Immature natural killer cell (primary cell): ENCODE results near the gene CENPX. TPM values are rescaled to one million over a fixed set of nuclear protein-coding genes. Genes with fewer than 3 reads are reported as not detected.

Source experiments
- DNase-seq, 3 donors: peaks; one replicate each; pipeline ENCODE4 v3.0.0; 2022; ENCODE audit warnings: mixed read lengths in 1 of 3
- H3K27ac Mint-ChIP-seq, 6 donors: one replicate each; pipeline ENCODE4 v1.8.0; 2020; ENCODE audit warnings: mixed read lengths in 6 of 6, mild to moderate bottlenecking in 5 of 6, inconsistent platforms in 4 of 6, moderate library complexity in 3 of 6
- H3K27me3 Mint-ChIP-seq, 3 donors: one replicate each; pipeline ENCODE4 v1.8.0; 2020 to 2021; ENCODE audit warnings: low read depth in 3 of 3, mild to moderate bottlenecking in 3 of 3, mixed read lengths in 3 of 3, moderate library complexity in 3 of 3, inconsistent platforms in 1 of 3
- H3K36me3 Mint-ChIP-seq, 3 donors: one replicate each; pipeline ENCODE4 v1.8.0; 2020; ENCODE audit warnings: mixed read lengths in 3 of 3, inconsistent platforms in 2 of 3, mild to moderate bottlenecking in 2 of 3
- H3K4me1 Mint-ChIP-seq, 2 donors: one replicate each; pipeline ENCODE4 v1.8.0; 2020; ENCODE audit warnings: inconsistent platforms in 2 of 2, mild to moderate bottlenecking in 2 of 2, mixed read lengths in 2 of 2, moderate library complexity in 1 of 2
- H3K4me3 Mint-ChIP-seq, 5 donors: one replicate each; pipeline ENCODE4 v1.8.0; 2020; ENCODE audit warnings: mild to moderate bottlenecking in 5 of 5, mixed read lengths in 5 of 5, inconsistent platforms in 3 of 5, moderate library complexity in 3 of 5
- H3K9me3 Mint-ChIP-seq, 6 donors: one replicate each; pipeline ENCODE4 v1.8.0; 2020; ENCODE audit warnings: mild to moderate bottlenecking in 6 of 6, mixed read lengths in 6 of 6, inconsistent platforms in 4 of 6, moderate library complexity in 3 of 6
- polyA plus RNA-seq, 3 donors: library from polyadenylated mRNA; unstranded; fragments of 300-500 nt; fragmentation: Illumina TruSeq; gene quantifications; one replicate each; pipeline ENCODE4 v1.2.3, GENCODE V29; 2021

CENPX gene
- polyA plus RNA-seq, 3 donors from 2014 or later: 70.0 to 104 (median 100) TPM

- Mint-ChIP-seq H3K9me3 (no peaks in the 10 kb centered on the region), H3K4me1 (peaks cover 7 to 25% of the 10 kb centered on the region in 2 donors)
These were observed 28.3 kb upstream of the CENPX start for GRCh38 chr17:82050761-82051641.

GRCh38 chr17:82050152-82050760 lies 27.6 kb upstream of the CENPX start:
- peaks cover 7 to 25% of the 10 kb centered on the region in 2 donors for H3K4me1 Mint-ChIP-seq
- no peak for DNase-seq
- H3K9me3 Mint-ChIP-seq: no peaks in the 10 kb centered on the region
- peaks cover 0 to 5% (median 0%) of the 10 kb centered on the region in 3 donors for H3K36me3 Mint-ChIP-seq
- no peak overlapping the region for H3K27ac Mint-ChIP-seq
- H3K27me3 Mint-ChIP-seq: peaks cover 0 to 2% (median 0%) of the 10 kb centered on the region in 3 donors
- peak overlapping the region; percentile 75 to 87 (median 80) for H3K4me3 Mint-ChIP-seq

More at GRCh38 chr17:82050761-82051641, 28.3 kb upstream of the CENPX start:
- Mint-ChIP-seq H3K27ac (peak overlapping the region in 1 of 6 donors; percentile 78), H3K36me3 (peaks cover 0 to 5% (median 0%) of the 10 kb centered on the region in 3 donors), H3K4me3 (peak overlapping the region; percentile 75 to 87 (median 80)), H3K27me3 (peaks cover 0 to 2% (median 0%) of the 10 kb centered on the region in 3 donors)
- no peak for DNase-seq

- no peak for DNase-seq
- Mint-ChIP-seq H3K4me1 (peaks cover 7 to 25% of the 10 kb centered on the region in 2 donors), H3K4me3 (peak overlapping the region in 2 of 5 donors; percentile 79 to 86), H3K9me3 (no peaks in the 10 kb centered on the region), H3K27ac (no peak overlapping the region), H3K27me3 (peaks cover 0 to 2% (median 0%) of the 10 kb centered on the region in 3 donors), H3K36me3 (peaks cover 0 to 5% (median 0%) of the 10 kb centered on the region in 3 donors)
These were observed 26.9 kb upstream of the CENPX start for GRCh38 chr17:82049521-82049971.

DNA sequence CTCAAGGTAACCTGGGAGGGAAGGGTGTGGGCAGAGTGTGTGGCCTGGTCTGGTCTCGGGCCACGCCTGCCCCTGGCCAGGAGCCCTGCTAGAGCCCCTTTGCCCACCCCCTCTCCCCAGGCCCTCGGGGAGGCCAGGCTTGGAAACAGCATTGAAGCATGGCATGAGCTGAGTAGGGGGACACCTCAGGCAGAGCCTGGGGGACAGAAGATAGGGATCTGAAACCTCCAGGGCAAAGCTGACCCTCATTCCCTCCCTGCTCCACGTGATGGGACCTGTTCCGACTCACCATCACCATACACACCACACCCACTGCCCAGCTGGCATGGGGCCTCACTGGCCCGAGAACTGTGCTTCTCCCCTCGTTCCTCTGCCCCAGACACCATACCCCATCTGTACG lies 26.4 kb upstream of the CENPX start:
- Mint-ChIP-seq H3K9me3 (no peaks in the 10 kb centered on the region), H3K36me3 (peaks cover 0 to 5% (median 0%) of the 10 kb centered on the region in 3 donors), H3K4me1 (peaks cover 7 to 25% of the 10 kb centered on the region in 2 donors), H3K4me3 (peak overlapping the region in 3 of 5 donors; percentile 23 to 36 (median 35)), H3K27me3 (peaks cover 0 to 2% (median 0%) of the 10 kb centered on the region in 3 donors), H3K27ac (no peak overlapping the region)
- no peak for DNase-seq

DNA sequence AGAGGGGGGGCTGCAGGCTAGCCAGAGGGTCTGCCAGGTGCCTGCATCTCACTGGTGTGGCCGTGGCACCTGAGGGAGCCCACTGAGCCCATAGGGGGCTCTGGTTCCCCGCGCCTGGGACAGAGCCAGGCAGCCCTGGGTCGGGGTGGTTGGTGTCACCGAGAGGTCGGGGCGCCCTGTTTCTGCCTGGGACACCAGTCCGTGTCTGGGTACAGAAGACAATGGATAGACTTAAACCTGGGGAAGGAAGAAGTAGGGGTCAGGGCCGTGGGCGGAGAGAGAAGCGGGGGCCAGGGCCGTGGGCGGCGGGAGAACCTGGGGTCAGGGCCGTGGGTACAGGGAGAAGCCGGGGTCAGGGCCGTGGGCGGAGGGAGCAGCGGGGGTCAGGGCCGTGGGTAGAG lies 25.9 kb upstream of the CENPX start:
- Mint-ChIP-seq H3K27ac (no peak overlapping the region), H3K27me3 (peaks cover 0 to 2% (median 0%) of the 10 kb centered on the region in 3 donors), H3K36me3 (peaks cover 0 to 5% (median 0%) of the 10 kb centered on the region in 3 donors), H3K9me3 (no peaks in the 10 kb centered on the region), H3K4me3 (no peak overlapping the region), H3K4me1 (peaks cover 7 to 25% of the 10 kb centered on the region in 2 donors)
- DNase-seq: no peak

DNA sequence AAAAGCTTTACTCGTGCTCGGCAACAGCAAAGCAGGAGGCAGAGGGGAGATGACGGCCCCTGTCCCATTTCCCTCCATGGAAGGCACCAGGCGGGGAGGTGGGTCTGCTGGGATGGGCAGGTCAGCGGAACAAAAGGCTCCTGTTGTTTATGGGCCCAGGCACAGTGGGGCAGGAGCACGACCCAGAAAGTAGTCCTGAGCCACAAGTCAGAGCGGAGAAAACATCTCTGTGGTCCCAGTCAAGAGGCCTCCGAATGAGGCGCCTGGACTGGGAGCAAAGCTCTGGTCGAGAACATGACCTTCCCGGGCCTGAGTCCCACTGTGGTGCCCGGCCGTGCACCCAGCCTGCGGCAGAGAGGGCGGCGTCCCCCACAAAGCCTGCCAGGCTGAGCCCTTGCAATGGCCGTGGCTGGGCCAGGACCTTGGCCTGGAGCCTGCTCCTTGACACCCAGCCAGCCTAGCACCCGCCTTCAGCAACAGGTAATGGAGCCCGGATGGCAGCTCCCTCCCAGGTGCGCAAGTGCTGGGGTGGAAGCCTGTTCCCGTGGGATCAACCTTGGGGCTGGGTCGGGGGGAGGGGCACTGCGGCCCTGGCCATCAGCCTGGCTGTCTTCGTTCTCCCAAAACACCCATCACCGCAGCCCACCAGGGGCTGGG lies 25.4 kb upstream of the CENPX start:
- Mint-ChIP-seq H3K27ac (no peak overlapping the region), H3K27me3 (peaks cover 0 to 2% (median 0%) of the 10 kb centered on the region in 3 donors), H3K9me3 (no peaks in the 10 kb centered on the region), H3K36me3 (peaks cover 0 to 5% (median 0%) of the 10 kb centered on the region in 3 donors), H3K4me1 (peaks cover 7 to 19% of the 10 kb centered on the region in 2 donors), H3K4me3 (peak overlapping the region in 1 of 5 donors; percentile 40)
- DNase-seq: no peak

DNA sequence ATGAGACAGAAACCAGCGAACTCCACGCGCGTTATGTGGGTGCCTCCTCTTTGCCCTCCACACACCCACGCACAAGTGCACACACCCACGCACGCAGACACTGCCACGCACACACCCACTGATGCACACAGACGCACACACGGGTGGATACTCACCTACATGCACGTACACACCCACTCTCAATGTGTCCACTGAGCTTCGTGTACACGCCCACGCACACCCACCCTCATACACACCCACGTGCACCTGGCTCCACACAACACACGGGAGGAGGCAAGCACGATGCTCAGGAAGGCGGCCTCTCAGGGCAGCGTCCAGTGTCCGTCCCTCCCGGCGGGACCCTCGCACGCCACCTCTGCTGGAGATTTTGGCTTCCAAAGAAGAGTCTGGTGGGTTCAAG lies 24.7 kb upstream of the CENPX start:
- Mint-ChIP-seq H3K27ac (no peak overlapping the region), H3K27me3 (no peaks in the 10 kb centered on the region), H3K4me1 (peaks cover 7 to 14% of the 10 kb centered on the region in 2 donors), H3K9me3 (no peaks in the 10 kb centered on the region), H3K36me3 (peaks cover 0 to 5% (median 0%) of the 10 kb centered on the region in 3 donors), H3K4me3 (peak overlapping the region in 1 of 5 donors; percentile 40)
- no peak for DNase-seq

DNA sequence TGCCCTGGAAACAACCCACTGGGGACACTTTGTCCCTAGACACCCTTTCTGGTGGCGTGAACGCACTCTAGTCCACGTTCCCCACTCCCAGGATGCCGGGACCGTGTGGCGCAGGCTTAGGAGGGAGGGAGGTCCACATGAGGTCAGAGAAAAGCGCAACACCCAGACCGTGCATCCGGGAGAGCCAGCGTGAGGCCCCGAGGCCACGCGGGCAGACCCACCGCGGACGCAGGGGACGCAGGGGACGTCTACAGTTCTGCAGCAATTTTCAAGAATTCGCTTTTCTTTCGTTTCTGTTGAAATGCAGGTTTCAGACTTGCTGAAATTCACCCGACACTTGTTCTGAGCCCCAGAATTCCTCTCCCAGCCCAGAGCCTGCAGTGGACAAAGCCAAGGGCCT lies 24.2 kb upstream of the CENPX start:
- peak overlapping the region in 1 of 5 donors; percentile 33 for H3K4me3 Mint-ChIP-seq
- H3K4me1 Mint-ChIP-seq: peaks cover 7 to 14% of the 10 kb centered on the region in 2 donors
- no peaks in the 10 kb centered on the region for H3K9me3 Mint-ChIP-seq
- no peak for DNase-seq
- no peaks in the 10 kb centered on the region for H3K27me3 Mint-ChIP-seq
- peaks cover 0 to 5% (median 0%) of the 10 kb centered on the region in 3 donors for H3K36me3 Mint-ChIP-seq
- H3K27ac Mint-ChIP-seq: no peak overlapping the region

DNA sequence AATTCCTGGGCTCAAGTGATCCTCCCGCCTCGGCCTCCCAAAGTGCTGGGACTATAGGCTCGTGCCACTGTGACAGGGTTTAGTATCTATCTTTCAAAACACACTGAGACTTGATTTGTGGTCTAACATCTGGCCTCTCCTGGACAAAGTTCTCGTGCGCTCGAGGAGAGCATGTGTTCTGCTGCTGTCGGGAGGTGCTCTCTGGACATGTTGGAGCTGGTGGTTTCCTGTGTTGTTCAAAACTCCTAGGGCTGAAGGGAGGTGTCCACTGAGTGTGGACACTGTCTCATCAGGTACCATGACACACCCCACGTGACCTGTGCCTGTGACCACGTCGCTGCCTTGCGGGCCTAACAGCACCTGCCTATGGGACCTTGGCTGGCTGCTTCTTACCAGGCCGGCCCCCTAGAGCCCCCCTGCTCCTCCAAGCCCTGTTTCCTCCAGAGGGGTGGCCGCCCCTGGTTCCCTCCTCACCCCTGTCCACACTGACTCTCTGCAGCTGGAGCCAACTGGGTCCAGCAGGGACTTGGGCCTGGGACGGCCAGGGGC lies 23.3 kb upstream of the CENPX start:
- peaks cover 7 to 14% of the 10 kb centered on the region in 2 donors for H3K4me1 Mint-ChIP-seq

DNA sequence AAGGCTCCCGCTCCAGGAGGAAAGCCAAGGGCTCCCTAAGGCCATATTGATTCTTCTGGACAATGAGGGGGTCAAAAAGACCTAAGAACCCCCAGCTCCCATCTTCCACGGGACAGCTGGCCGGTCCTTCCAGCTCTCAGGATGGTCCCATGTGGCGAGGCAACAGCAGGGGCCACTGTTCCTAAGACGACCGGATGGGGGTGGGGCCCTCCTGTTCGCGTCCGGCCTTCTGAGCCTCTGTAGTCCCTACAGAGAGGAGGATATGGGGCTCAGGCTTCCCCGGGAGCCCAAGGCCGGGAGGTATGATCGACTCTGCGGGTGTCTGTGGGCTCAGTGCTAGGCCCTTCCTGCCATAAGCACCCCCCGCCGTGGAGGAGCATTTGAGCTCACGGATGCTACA lies 20.8 kb upstream of the CENPX start:
- Mint-ChIP-seq H3K4me1 (peaks cover 0 to 7% of the 10 kb centered on the region in 2 donors), H3K4me3 (no peak overlapping the region), H3K27me3 (no peaks in the 10 kb centered on the region), H3K27ac (no peak overlapping the region), H3K9me3 (no peaks in the 10 kb centered on the region), H3K36me3 (peaks cover 0 to 5% (median 0%) of the 10 kb centered on the region in 3 donors)
- no peak for DNase-seq

More for the DNA sequence above, 23.3 kb upstream of the CENPX start:
- Mint-ChIP-seq H3K4me3 (no peak overlapping the region), H3K9me3 (no peaks in the 10 kb centered on the region), H3K27ac (no peak overlapping the region), H3K27me3 (no peaks in the 10 kb centered on the region), H3K36me3 (peaks cover 0 to 5% (median 0%) of the 10 kb centered on the region in 3 donors)
- DNase-seq: no peak

DNA sequence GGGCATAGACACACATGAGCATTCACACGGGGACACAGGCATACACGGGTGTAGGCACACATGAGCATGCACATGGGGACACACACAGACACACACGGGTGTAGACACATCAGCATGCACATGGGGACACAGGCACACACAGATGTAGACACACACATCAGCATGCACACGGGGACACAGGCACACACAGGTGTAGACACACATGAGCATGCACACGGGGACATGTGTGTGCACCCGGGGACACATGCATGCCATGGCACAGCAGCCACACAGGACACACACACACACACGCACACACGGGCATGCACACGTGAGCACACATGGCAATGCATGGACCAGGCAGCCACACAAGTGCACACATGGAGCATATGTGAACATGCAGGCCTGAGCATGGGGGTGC lies 20.0 kb upstream of the CENPX start:
- Mint-ChIP-seq H3K36me3 (peaks cover 0 to 5% (median 0%) of the 10 kb centered on the region in 3 donors), H3K4me3 (no peak overlapping the region), H3K4me1 (peaks cover 6 to 10% of the 10 kb centered on the region in 2 donors), H3K27me3 (peaks cover 0 to 7% (median 0%) of the 10 kb centered on the region in 3 donors), H3K9me3 (no peaks in the 10 kb centered on the region), H3K27ac (no peak overlapping the region)
- no peak for DNase-seq

- no peak overlapping the region for H3K27ac Mint-ChIP-seq
- no peaks in the 10 kb centered on the region for H3K36me3 Mint-ChIP-seq
- peaks cover 0 to 11% (median 0%) of the 10 kb centered on the region in 3 donors for H3K27me3 Mint-ChIP-seq
- H3K4me3 Mint-ChIP-seq: no peak overlapping the region
- no peak for DNase-seq
- peaks cover 8 to 11% of the 10 kb centered on the region in 2 donors for H3K4me1 Mint-ChIP-seq
- H3K9me3 Mint-ChIP-seq: no peaks in the 10 kb centered on the region
These were observed 18.6 kb upstream of the CENPX start for GRCh38 chr17:82041144-82041814.
